Natural killer cell treated with Interleukin-12 subunit alpha and Interleukin-12 subunit beta and Interleukin-15 and Interleukin-18, amount 100 ng/mL, for 72 hours (primary cell): ENCODE measurements around the gene ZC3H18. TPM values are rescaled to one million over a fixed set of nuclear protein-coding genes. Genes with fewer than 3 reads are reported as not detected.

Experiments
- ATAC-seq, 2 donors: fragments of 150-1000 bp; cut with Tn5 transposase in 1 of 2; sonication (Bioruptor Pico), chemical (Tn5 transposase) in 1 of 2; 2 replicates each; pipeline ENCODE4 v1.10.0; 2021
- DNase-seq: peaks from one replicate; pipeline ENCODE4 v3.0.0; 2022; ENCODE audit warnings: low spot score
- H3K27ac Mint-ChIP-seq, 2 donors: 1 replicate in 1 of 2; 2 replicates in 1 of 2; pipeline ENCODE4 v1.8.0; 2022; ENCODE audit warnings: mixed read lengths in 2 of 2, mild to moderate bottlenecking in 1 of 2, moderate library complexity in 1 of 2
- H3K27me3 Mint-ChIP-seq, 2 donors: 1 replicate in 1 of 2; 2 replicates in 1 of 2; pipeline ENCODE4 v1.8.0; 2022; ENCODE audit warnings: mixed read lengths in 2 of 2
- H3K36me3 Mint-ChIP-seq: one replicate; pipeline ENCODE4 v1.8.0; 2022; ENCODE audit warnings: mixed read lengths
- H3K4me1 Mint-ChIP-seq, 2 donors: 1 replicate in 1 of 2; 2 replicates in 1 of 2; pipeline ENCODE4 v1.8.0; 2022; ENCODE audit warnings: low read depth in 2 of 2, mixed read lengths in 2 of 2, mild to moderate bottlenecking in 1 of 2
- H3K4me3 Mint-ChIP-seq: one replicate; pipeline ENCODE4 v1.8.0; 2022; ENCODE audit warnings: mixed read lengths
- H3K9me3 Mint-ChIP-seq: 2 replicates; pipeline ENCODE4 v1.8.0; 2022; ENCODE audit warnings: mixed read lengths
- total RNA-seq, 2 donors: library from RNA; stranded (reverse); gene quantifications; one replicate each; pipeline ENCODE4 v1.2.3, GENCODE V29; 2022

The ZC3H18 gene
- total RNA-seq, 2 donors from 2014 or later: 85.0 to 148 TPM

DNA sequence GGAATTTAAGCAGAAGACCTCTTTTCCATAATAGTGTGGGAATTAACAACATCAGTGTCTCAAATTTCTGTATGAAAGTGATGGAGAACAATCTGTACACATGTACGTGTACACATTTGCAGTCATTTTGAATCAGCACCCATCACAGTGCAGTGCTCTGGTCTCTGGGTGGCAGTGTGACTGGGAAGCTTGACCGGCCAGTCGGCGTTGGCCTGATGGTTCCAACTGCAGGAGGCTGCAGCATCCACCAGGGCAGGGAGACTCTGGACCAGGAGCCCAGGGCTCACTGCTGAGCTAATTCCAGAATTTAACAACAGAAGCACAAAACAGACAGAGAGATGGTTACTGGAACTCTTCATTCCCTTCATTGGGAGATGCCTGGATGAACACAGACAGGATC, 17.9 kb downstream of the ZC3H18 start:
- no peak overlapping the region for H3K4me3 Mint-ChIP-seq
- H3K36me3 Mint-ChIP-seq: peaks cover 10% of the 10 kb centered on the region
- no peaks in the 10 kb centered on the region for H3K27me3 Mint-ChIP-seq
- H3K4me1 Mint-ChIP-seq: peaks cover 23 to 30% of the 10 kb centered on the region in 2 donors
- ATAC-seq: no peak
- H3K9me3 Mint-ChIP-seq: no peaks in the 10 kb centered on the region
- H3K27ac Mint-ChIP-seq: peak overlapping the region in 1 of 2 donors; percentile 57
- no peak for DNase-seq

DNA sequence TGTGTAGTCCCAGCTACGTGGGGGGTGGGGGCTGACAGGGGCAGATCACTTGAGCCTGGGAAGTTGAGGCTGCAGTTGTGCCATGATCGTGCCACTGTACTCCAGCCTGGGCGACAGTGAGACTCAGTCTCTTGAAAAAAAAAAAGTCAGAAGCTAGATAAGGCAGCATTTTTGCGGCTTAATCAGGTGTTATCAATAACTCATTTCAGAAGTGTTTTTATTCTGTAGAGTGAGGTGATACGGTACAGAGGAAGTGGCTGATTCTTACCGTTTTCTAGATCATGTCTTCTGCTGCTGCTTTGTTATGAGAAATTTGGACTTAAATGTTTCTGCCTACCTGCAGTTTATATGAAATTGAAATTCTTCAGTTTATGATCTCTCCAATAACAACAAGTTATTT, 18.6 kb downstream of the ZC3H18 start:
- Mint-ChIP-seq H3K27ac (peak overlapping the region in 1 of 2 donors; percentile 59), H3K4me1 (peaks cover 23 to 31% of the 10 kb centered on the region in 2 donors), H3K27me3 (no peaks in the 10 kb centered on the region), H3K9me3 (no peaks in the 10 kb centered on the region), H3K36me3 (peaks cover 10% of the 10 kb centered on the region), H3K4me3 (no peak overlapping the region)
- DNase-seq (no peak), ATAC-seq (no peak)

GRCh38 chr16:88589441-88589840, 19.2 kb downstream of the ZC3H18 start:
- no peaks in the 10 kb centered on the region for H3K27me3 Mint-ChIP-seq
- no peaks in the 10 kb centered on the region for H3K9me3 Mint-ChIP-seq
- ATAC-seq: no peak
- H3K4me3 Mint-ChIP-seq: no peak overlapping the region
- no peak for DNase-seq
- H3K36me3 Mint-ChIP-seq: peaks cover 10% of the 10 kb centered on the region
- peak overlapping the region in 1 of 2 donors; percentile 59 for H3K27ac Mint-ChIP-seq
- peaks cover 22 to 31% of the 10 kb centered on the region in 2 donors for H3K4me1 Mint-ChIP-seq

DNA sequence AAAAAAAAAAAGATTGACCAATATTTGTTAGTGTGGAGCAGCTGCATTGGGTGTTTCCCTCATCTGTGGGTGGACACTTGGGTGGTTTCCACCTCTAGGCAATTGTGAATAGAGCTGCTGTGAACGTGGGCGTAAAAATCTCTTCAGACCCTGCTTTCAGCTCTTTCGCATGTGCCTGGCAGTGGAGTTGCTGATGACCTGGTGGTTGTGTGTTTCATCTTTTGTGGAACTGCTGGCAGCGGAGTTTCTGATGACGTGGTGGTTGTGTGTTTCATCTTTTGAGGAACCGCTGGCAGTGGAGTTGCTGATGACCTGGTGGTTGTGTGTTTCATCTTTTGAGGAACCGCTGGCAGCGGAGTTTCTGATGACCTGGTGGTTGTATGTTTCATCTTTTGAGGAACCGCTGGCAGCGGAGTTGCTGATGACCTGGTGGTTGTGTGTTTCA, 21.4 kb downstream of the ZC3H18 start:
- Mint-ChIP-seq H3K4me3 (no peak overlapping the region), H3K27ac (peak overlapping the region in 1 of 2 donors; percentile 58), H3K27me3 (no peaks in the 10 kb centered on the region), H3K36me3 (peaks cover 10% of the 10 kb centered on the region), H3K4me1 (peaks cover 18 to 22% of the 10 kb centered on the region in 2 donors), H3K9me3 (no peaks in the 10 kb centered on the region)
- DNase-seq (no peak), ATAC-seq (peak; percentile 53 to 62)

DNA sequence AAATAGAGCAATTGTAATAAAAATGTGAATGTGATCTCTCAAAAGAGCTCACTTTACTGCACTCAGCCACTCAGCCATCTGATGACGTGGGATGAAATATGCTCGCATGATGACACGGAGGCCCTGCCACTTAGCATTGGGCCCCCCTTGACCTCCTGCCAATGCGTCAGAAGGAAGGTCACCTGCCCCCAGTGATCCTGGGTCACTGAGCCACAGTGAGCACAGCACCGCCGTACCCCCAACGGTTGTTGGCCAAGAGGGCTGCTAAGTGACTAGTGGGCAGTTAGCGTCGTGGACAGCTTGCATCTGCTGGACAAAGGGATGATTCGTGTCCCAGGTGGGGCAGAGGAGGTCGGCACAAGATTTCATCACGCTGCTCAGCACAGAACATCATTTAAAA, 22.9 kb downstream of the ZC3H18 start:
- Mint-ChIP-seq H3K4me3 (no peak overlapping the region), H3K4me1 (peaks cover 18% of the 10 kb centered on the region in 2 donors), H3K36me3 (peaks cover 10% of the 10 kb centered on the region), H3K9me3 (no peaks in the 10 kb centered on the region), H3K27ac (no peak overlapping the region), H3K27me3 (no peaks in the 10 kb centered on the region)
- DNase-seq: no peak
- ATAC-seq: no peak

- H3K36me3 Mint-ChIP-seq: peaks cover 10% of the 10 kb centered on the region
- H3K27ac Mint-ChIP-seq: no peak overlapping the region
- ATAC-seq (no peak), DNase-seq (no peak)
- peaks cover 14 to 18% of the 10 kb centered on the region in 2 donors for H3K4me1 Mint-ChIP-seq
- H3K4me3 Mint-ChIP-seq: no peak overlapping the region
- H3K27me3 Mint-ChIP-seq: no peaks in the 10 kb centered on the region
- no peaks in the 10 kb centered on the region for H3K9me3 Mint-ChIP-seq
Measured at GRCh38 chr16:88593489-88593888, 23.3 kb downstream of the ZC3H18 start.

DNA sequence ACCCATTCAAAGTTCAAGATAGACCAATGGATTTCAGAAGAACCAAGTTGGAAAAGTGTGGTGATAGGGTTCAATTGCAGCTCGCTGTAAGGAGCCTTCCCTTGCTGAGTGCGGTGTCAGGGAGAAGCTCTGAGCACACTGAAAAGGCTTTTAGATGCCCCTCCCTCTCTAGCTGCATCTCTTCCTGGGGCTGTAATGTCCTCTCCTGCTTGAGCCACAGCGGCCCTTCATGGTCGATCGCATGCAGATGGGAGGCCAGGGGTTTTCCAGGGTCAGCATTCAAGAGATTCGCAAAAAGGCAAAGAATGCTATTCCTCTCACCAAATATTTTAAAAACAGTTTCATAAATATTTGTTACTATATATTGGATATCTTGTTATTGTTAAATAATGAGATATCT, 23.7 kb downstream of the ZC3H18 start:
- H3K4me3 Mint-ChIP-seq: no peak overlapping the region
- no peaks in the 10 kb centered on the region for H3K27me3 Mint-ChIP-seq
- H3K9me3 Mint-ChIP-seq: no peaks in the 10 kb centered on the region
- no peak for ATAC-seq
- no peak overlapping the region for H3K27ac Mint-ChIP-seq
- peaks cover 9% of the 10 kb centered on the region for H3K36me3 Mint-ChIP-seq
- H3K4me1 Mint-ChIP-seq: peaks cover 13 to 18% of the 10 kb centered on the region in 2 donors
- no peak for DNase-seq

DNA sequence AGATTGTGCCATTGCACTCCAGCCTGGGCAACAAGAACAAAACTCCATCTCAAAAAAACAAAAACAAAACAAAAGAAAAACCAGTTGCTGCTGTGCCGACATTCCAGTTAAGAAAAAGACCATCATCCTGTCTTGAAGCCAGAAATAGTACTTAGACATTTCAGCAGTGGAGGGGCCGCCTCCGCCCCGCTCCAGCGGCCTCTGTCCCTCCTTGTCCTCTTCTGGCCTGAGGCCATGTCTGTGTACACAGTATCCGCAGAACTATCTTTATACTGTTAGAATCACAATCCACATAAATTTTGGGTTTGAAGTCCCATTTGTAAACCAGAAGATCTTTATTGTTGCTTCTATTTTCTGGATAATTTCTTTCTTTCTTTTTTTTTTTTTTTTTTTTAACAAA, 24.9 kb downstream of the ZC3H18 start:
- H3K36me3 Mint-ChIP-seq: no peaks in the 10 kb centered on the region
- no peak for DNase-seq
- H3K27ac Mint-ChIP-seq: no peak overlapping the region
- no peaks in the 10 kb centered on the region for H3K9me3 Mint-ChIP-seq
- no peak overlapping the region for H3K4me3 Mint-ChIP-seq
- H3K27me3 Mint-ChIP-seq: no peaks in the 10 kb centered on the region
- H3K4me1 Mint-ChIP-seq: peaks cover 11 to 13% of the 10 kb centered on the region in 2 donors
- ATAC-seq: no peak

- ATAC-seq: no peak
- Mint-ChIP-seq H3K36me3 (no peaks in the 10 kb centered on the region), H3K9me3 (no peaks in the 10 kb centered on the region), H3K4me3 (no peak overlapping the region), H3K27me3 (no peaks in the 10 kb centered on the region), H3K27ac (no peak overlapping the region), H3K4me1 (peaks cover 11 to 13% of the 10 kb centered on the region in 2 donors)
- DNase-seq: no peak
Measured at GRCh38 chr16:88595921-88596320, 25.7 kb downstream of the ZC3H18 start.

- Mint-ChIP-seq H3K36me3 (no peaks in the 10 kb centered on the region), H3K9me3 (no peaks in the 10 kb centered on the region), H3K27ac (no peak overlapping the region), H3K4me1 (peaks cover 9 to 12% of the 10 kb centered on the region in 2 donors), H3K27me3 (no peaks in the 10 kb centered on the region), H3K4me3 (no peak overlapping the region)
- DNase-seq (no peak), ATAC-seq (no peak)
Measured at GRCh38 chr16:88596483-88596882, 26.3 kb downstream of the ZC3H18 start.

DNA sequence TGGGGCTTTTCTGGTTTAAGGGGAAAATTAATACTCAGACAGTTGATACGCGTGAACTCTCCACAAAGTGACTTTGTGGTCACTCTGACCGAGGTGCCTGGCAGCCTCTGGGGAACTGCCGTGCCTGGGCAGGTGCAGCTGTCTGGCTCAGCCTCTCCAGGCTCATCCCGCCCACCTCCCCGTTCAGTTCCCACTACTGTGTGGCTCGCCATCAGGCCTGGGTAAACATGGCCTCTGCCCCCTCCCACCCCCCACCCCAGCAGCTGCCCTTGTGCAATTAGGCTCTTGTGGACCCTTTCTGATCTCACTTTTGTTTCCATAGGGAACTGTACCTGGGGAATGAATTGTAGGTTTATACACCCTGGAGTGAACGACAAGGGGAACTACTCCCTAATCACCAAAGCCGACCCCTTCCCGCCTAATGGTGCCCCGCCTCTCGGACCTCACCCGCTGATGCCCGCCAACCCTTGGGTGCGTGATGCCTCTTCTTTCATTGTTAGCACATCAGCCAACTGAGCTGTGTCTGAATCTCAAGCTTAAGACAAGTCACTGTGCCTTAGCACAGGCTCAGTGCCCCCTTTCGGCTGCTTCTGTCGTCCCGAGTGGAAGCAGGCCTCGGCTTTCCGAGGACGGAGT, 27.8 kb downstream of the ZC3H18 start:
- Mint-ChIP-seq H3K4me1 (peaks cover 0 to 8% of the 10 kb centered on the region in 2 donors), H3K9me3 (no peaks in the 10 kb centered on the region), H3K36me3 (no peaks in the 10 kb centered on the region), H3K27me3 (no peaks in the 10 kb centered on the region), H3K27ac (no peak overlapping the region), H3K4me3 (no peak overlapping the region)
- DNase-seq (no peak), ATAC-seq (no peak)

GRCh38 chr16:88599092-88599733, 29.0 kb downstream of the ZC3H18 start:
- H3K27me3 Mint-ChIP-seq: no peaks in the 10 kb centered on the region
- ATAC-seq: no peak

DNA sequence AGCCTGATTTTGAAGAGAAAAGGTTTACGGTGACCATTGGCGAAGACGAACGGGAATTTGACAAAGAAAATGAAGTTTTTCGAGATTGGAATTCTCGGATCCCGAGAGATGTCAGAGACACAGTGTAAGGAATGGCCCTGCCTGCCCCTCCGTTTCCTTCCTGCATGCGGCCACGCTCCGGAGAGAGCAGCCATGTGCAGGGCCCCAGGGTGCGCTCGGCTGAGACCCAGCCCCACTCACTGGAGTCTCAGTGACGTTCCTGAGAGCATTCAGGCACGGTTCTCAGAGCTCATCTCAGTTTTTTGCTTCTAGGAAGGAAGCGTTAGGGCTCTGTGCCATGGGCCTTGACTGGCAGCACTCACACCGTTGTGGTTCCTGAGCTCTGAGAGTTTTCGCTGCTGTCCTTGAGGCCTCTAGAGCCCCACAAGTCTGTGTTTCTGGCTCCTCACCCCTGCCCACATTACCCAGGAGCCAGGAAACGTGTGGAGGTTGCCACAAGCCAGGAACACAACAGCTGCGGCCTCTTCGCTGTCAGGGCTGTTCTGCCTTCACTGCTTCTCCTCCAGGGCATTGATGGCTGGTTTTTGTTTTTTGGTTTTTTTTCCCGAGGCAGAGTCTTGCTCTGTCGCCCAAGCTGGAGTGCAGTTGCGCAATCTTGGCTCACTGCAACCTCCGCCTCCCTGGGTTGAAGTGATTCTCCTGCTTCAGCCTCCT, 29.8 kb downstream of the ZC3H18 start:
- H3K27ac Mint-ChIP-seq: no peak overlapping the region
- H3K4me3 Mint-ChIP-seq: no peak overlapping the region
- peaks cover 0 to 5% of the 10 kb centered on the region in 2 donors for H3K4me1 Mint-ChIP-seq
- no peak for ATAC-seq
- H3K27me3 Mint-ChIP-seq: no peaks in the 10 kb centered on the region
- DNase-seq: no peak
- H3K9me3 Mint-ChIP-seq: no peaks in the 10 kb centered on the region
- H3K36me3 Mint-ChIP-seq: no peaks in the 10 kb centered on the region

More at GRCh38 chr16:88599092-88599733, 29.0 kb downstream of the ZC3H18 start:
- Mint-ChIP-seq H3K9me3 (no peaks in the 10 kb centered on the region), H3K4me3 (no peak overlapping the region), H3K27ac (no peak overlapping the region), H3K4me1 (peaks cover 0 to 5% of the 10 kb centered on the region in 2 donors), H3K36me3 (no peaks in the 10 kb centered on the region)
- no peak for DNase-seq

GRCh38 chr16:88600539-88600896, 30.3 kb downstream of the ZC3H18 start:
- Mint-ChIP-seq H3K4me1 (peaks cover 0 to 5% of the 10 kb centered on the region in 2 donors), H3K27me3 (no peaks in the 10 kb centered on the region), H3K36me3 (no peaks in the 10 kb centered on the region), H3K4me3 (no peak overlapping the region), H3K9me3 (no peaks in the 10 kb centered on the region), H3K27ac (no peak overlapping the region)
- no peak for DNase-seq
- no peak for ATAC-seq
